ENCODE results near the gene PPIP5K2. TPM values are rescaled to one million over a fixed set of nuclear protein-coding genes. Genes with fewer than 3 reads are reported as not detected.
A peak's percentile ranks its signal among the peaks of the same experiment; 100 is the strongest.
"Not testable (repeated sequence)": the region's sequence is repeated elsewhere in the genome, so short reads cannot be mapped to it uniquely, and the experiment has no call there.

Gene PPIP5K2
- total RNA-seq, 1 donor from 2014 or later, result 71.5 TPM

- TF ChIP-seq, protein P1, sequence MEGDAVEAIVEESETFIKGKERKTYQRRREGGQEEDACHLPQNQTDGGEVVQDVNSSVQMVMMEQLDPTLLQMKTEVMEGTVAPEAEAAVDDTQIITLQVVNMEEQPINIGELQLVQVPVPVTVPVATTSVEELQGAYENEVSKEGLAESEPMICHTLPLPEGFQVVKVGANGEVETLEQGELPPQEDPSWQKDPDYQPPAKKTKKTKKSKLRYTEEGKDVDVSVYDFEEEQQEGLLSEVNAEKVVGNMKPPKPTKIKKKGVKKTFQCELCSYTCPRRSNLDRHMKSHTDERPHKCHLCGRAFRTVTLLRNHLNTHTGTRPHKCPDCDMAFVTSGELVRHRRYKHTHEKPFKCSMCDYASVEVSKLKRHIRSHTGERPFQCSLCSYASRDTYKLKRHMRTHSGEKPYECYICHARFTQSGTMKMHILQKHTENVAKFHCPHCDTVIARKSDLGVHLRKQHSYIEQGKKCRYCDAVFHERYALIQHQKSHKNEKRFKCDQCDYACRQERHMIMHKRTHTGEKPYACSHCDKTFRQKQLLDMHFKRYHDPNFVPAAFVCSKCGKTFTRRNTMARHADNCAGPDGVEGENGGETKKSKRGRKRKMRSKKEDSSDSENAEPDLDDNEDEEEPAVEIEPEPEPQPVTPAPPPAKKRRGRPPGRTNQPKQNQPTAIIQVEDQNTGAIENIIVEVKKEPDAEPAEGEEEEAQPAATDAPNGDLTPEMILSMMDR (conservative IDR thresholded peaks at IDR 0.05), result no peak
- Mint-ChIP-seq H3K4me3 (no peak overlapping the region), H3K4me1 (ENCODE audit: unreplicated experiment) (peaks cover 4% of the 10 kb centered on the region), H3K27ac (peak overlapping the region; percentile 0), H3K27me3 (no peaks in the 10 kb centered on the region), H3K9me3 (no peaks in the 10 kb centered on the region), H3K36me3 (peaks cover 3% of the 10 kb centered on the region)
- no peak for DNase-seq (ENCODE audit: extremely low spot score, unreplicated experiment)
These were observed 91.8 kb downstream of the PPIP5K2 start for GRCh38 chr5:103211576-103212561.

DNA sequence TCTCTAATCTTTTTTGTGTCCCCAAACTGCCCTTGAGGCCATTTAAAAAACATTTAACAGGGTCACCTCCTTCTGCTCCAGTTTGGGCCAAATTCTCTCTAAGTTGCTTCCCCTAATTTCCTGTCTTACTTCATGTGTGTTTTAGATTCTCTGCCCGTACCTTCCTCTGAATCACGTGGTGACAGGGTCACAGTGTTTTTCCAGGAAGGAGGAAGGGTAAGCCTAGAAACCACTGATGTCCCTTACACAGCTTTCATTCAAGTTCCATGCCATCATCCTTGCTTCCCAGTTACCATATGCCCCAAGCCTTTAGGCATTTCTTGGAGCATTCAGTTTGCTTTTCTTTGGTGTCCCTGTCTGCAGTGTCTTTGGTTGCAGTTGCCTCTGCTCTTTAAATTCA, 96.0 kb downstream of the PPIP5K2 start:
- H3K36me3 Mint-ChIP-seq, result no peaks in the 10 kb centered on the region

DNA sequence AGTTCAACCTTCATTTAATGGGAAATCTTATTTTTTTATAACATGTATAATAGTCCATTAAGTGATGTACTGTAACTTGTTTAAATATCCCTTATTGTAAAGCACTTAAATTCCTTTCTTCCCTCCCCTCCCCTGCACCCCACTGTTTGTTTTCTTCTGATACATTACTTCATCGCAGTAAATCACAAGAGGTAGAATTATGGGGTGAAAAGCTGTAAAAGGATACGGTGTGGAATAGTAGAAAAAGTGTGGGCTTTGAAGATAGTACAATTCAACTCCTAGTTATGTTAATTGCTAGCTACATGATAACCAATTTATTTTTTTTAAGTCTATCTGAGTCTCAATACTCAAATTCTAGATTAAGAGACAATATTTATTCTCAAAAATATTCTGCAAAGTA, 96.6 kb downstream of the PPIP5K2 start:
- no peaks in the 10 kb centered on the region for H3K27me3 Mint-ChIP-seq
- H3K36me3 Mint-ChIP-seq, result no peaks in the 10 kb centered on the region
- no peaks in the 10 kb centered on the region for H3K9me3 Mint-ChIP-seq
- DNase-seq (ENCODE audit: extremely low spot score, unreplicated experiment), result no peak
- peaks cover 9% of the 10 kb centered on the region for H3K4me1 Mint-ChIP-seq (ENCODE audit: unreplicated experiment)
- H3K27ac Mint-ChIP-seq, result no peak overlapping the region
- H3K4me3 Mint-ChIP-seq, result no peak overlapping the region
- TF ChIP-seq, protein P1 (conservative IDR thresholded peaks at IDR 0.05), result no peak

More for the DNA sequence above, 96.0 kb downstream of the PPIP5K2 start:
- DNase-seq (ENCODE audit: extremely low spot score, unreplicated experiment), result no peak
- Mint-ChIP-seq H3K4me3 (no peak overlapping the region), H3K27ac (no peak overlapping the region), H3K4me1 (ENCODE audit: unreplicated experiment) (peaks cover 9% of the 10 kb centered on the region), H3K9me3 (no peaks in the 10 kb centered on the region), H3K27me3 (no peaks in the 10 kb centered on the region)
- TF ChIP-seq, protein P1 (conservative IDR thresholded peaks at IDR 0.05), result no peak

DNA sequence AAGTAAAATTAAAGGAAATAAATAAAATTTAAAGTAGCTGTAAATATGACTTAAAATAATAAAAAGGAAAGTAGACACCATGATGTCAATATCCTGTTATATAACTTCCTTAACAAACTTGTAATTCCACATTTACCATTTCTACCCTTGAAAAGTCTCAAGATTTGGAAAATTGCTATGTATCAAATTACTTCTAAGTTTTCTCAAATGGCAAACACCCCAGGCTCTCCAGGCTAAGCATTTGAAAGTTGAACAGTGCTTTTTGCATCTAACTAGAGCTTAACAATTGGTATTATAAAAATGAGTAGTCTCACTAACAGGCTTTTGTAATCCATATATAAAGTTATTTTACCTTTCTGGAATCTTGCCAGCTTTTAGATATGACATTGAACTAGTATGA, 97.0 kb downstream of the PPIP5K2 start:
- Mint-ChIP-seq H3K4me1 (ENCODE audit: unreplicated experiment) (peaks cover 9% of the 10 kb centered on the region), H3K4me3 (no peak overlapping the region), H3K27me3 (no peaks in the 10 kb centered on the region), H3K9me3 (no peaks in the 10 kb centered on the region), H3K36me3 (no peaks in the 10 kb centered on the region), H3K27ac (peak overlapping the region; percentile 82)
- TF ChIP-seq, protein P1 (conservative IDR thresholded peaks at IDR 0.05), result no peak
- no peak for DNase-seq (ENCODE audit: extremely low spot score, unreplicated experiment)

- Mint-ChIP-seq H3K36me3 (no peaks in the 10 kb centered on the region), H3K27ac (peak overlapping the region; percentile 82)
These were observed 98.1 kb downstream of the PPIP5K2 start for GRCh38 chr5:103218164-103218563.

GRCh38 chr5:103219074-103219473, 99.0 kb downstream of the PPIP5K2 start:
- H3K9me3 Mint-ChIP-seq; H3K27me3 Mint-ChIP-seq; H3K27ac Mint-ChIP-seq; H3K36me3 Mint-ChIP-seq; H3K4me3 Mint-ChIP-seq; DNase-seq (ENCODE audit: extremely low spot score, unreplicated experiment); H3K4me1 Mint-ChIP-seq (ENCODE audit: unreplicated experiment): not testable (repeated sequence)

More at GRCh38 chr5:103218164-103218563, 98.1 kb downstream of the PPIP5K2 start:
- no peak overlapping the region for H3K4me3 Mint-ChIP-seq
- TF ChIP-seq, protein P1 (conservative IDR thresholded peaks at IDR 0.05), result no peak
- no peaks in the 10 kb centered on the region for H3K9me3 Mint-ChIP-seq
- no peak for DNase-seq (ENCODE audit: extremely low spot score, unreplicated experiment)
- peaks cover 9% of the 10 kb centered on the region for H3K4me1 Mint-ChIP-seq (ENCODE audit: unreplicated experiment)
- H3K27me3 Mint-ChIP-seq, result no peaks in the 10 kb centered on the region
